ENCODE data around the gene ZNF460.

DNA sequence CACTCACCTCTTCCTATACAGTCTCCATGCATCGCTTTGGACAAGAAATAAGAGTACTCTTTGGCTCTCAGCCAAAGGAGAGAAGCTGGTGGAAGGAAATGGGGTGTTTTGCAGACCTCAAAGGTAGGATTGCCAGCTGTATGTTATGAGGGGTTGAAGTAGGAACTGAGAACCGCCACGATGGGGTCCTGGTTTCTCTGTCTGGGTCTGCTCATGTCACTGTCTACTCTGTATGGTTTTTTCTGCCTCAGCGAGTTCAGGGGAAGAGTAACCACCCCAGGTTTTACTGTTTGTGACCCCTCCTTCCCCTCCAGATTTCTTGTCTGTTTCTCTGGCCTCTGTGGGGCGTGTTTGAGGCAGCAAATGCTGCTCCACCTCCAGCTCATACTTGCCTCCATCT, 35.8 kb upstream of the ZNF460 start:
- TF ChIP-seq CTCF (IDR thresholded peaks at IDR 0.05; ENCODE audit: low read length) (no peak), EZH2 (optimal IDR thresholded peaks at IDR 0.05; ENCODE audit: low read depth, low read length) (no peak), EZH2phosphoT487 (IDR thresholded peaks at IDR 0.05; ENCODE audit: low read length) (no peak)
